Fibroblast of the conjunctiva (primary cell): ENCODE measurements around the gene CLDN16.

Source experiments
- DNase-seq: peaks from one replicate; pipeline ENCODE4 v3.0.0-alpha.2; 2010; ENCODE audit warnings: low read depth

CLDN16 gene, protein sequence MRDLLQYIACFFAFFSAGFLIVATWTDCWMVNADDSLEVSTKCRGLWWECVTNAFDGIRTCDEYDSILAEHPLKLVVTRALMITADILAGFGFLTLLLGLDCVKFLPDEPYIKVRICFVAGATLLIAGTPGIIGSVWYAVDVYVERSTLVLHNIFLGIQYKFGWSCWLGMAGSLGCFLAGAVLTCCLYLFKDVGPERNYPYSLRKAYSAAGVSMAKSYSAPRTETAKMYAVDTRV

GRCh38 chr3:190387578-190388213 lies at the start of gene CLDN16:
Gene CLDN16 (plus strand): TSS chr3:190388163. CDS start chr3:190388330, 167 bp downstream.
- DNase-seq = no peak

- no peak for DNase-seq
Measured at GRCh38 chr3:190338717-190339116, 49.2 kb upstream of the CLDN16 start.

GRCh38 chr3:190339130-190339529 lies 48.8 kb upstream of the CLDN16 start:
- no peak for DNase-seq

DNA sequence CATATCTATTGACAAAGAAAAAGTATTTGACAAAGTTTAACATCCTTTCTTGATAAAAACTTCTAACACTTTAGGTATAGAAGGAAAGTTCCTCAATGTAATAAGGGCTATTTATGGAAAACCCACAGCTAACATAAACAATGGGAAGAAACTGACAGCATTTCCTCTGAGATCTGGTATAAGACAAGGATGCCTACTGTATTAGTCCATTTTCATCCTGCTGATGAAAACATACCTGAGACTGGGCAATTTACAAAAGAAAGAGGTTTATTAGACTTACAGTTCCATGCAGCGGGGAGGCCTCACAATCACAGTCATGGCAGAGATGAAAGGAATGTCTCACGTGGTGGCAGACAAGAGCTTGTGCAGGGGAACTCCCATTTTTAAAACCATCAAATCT lies 47.9 kb upstream of the CLDN16 start:
- DNase-seq = no peak

GRCh38 chr3:190345027-190345821 lies 42.7 kb upstream of the CLDN16 start:
- peak; percentile 55 for DNase-seq

DNA sequence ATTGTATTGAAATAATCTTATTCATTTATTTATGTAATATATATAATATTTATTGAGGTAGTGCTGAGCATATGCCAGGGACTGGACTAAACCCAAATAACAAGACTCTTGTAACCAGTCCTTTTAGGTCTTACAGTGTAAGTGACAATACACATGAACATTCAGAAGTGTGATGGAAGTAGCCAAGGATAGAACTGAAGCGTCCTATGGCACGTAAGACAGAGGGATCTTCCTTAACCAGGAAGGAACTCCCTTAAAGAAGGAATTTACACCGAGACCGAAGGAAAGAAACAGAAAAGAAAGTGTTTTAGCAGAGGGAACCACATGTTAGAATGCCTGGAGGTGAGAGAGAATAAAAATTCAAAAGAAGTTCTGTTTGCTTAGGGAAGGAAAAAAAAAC lies 42.1 kb upstream of the CLDN16 start:
- DNase-seq = no peak

- no peak for DNase-seq
Measured at GRCh38 chr3:190346541-190346940, 41.4 kb upstream of the CLDN16 start.

DNA sequence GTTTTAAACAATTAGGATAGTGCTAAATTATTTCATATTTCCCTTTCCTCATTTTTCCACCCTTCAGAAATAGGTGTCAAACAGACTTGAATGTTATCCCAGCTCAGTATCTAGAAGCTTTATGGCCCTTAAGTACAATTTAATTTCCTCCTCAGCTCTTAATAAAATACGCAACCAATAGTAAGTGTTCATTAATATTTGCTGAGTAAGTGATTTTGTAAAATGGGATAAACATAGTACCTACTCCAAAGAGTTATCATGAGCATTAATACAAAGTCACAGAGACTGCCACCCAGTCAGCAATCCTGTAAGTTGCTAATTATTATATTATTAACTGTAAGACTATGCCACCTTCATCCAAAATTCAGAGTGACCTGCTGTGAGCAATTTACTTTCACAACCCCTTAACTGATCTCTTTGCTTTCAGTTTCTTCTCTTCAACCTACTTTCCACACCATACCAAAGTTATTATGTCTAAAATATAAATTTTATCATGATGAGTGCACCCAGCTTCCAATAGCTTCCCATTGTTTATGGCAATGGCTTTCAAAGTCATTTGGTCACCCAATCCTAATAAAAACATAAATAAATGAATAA lies 35.0 kb upstream of the CLDN16 start:
- no peak for DNase-seq

- DNase-seq = no peak
Measured at GRCh38 chr3:190356246-190356645, 31.7 kb upstream of the CLDN16 start.

GRCh38 chr3:190357468-190357867 lies 30.5 kb upstream of the CLDN16 start:
- no peak for DNase-seq

GRCh38 chr3:190359813-190360212 lies 28.1 kb upstream of the CLDN16 start:
- DNase-seq = no peak

DNA sequence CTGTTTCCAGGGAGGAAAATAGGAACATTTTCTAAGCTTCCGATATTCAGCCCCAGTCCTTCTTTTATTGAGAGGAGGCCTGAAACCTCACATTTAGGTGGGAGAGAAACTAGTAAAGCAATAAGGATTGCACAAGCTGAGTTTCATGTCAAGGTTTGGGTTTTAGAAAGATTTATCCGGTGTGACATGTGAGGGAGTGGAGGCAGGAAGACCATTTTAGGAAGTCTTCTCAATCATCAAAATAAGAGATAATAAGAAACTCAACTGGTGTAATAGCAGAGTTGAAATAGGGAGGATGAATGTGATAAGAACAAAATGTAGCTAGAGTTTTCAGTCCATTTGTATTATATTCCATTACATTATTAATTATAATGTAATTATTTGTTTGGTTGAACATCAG lies 27.7 kb upstream of the CLDN16 start:
- DNase-seq = no peak

- no peak for DNase-seq
Measured at GRCh38 chr3:190361791-190362190, 26.2 kb upstream of the CLDN16 start.

DNA sequence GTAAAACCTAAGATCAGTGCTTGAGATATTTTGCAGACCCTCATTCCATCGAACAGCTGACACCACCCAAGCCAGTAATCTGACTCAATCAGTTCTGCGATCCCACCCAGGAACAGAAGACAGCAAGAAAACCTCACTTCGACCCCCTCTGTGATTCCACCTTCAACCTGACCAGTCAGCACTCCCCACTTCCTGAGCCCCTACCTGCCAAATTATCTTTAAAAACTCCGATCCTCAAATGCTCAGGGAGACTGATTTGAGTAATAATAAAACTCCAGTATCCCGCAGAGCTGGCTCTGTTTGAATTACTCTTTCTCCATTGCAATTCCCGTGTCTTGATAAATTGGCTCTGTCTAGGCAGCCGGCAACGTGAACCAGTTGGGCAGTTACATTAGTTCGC lies 25.7 kb upstream of the CLDN16 start:
- DNase-seq = no peak

DNA sequence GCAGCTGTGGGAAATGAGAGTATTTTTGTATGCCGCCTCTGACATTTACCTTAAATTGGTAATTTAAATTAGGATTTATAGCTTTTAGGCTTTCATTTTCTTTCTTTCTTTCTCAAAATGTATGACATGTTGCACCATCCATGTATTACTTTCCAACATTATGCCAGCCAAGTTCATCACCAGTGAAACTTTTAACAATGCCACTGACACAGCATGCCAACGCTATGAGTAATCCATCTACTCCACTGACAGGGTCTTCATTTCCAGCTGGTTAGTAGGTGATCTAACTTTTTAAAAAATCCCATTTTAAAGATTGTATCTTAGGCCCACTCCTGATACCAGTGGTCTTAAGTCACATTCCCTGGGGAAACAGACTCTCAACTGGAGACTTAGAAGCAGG lies 21.8 kb upstream of the CLDN16 start:
- no peak for DNase-seq

- no peak for DNase-seq
Measured at GRCh38 chr3:190368881-190369280, 19.1 kb upstream of the CLDN16 start.

DNA sequence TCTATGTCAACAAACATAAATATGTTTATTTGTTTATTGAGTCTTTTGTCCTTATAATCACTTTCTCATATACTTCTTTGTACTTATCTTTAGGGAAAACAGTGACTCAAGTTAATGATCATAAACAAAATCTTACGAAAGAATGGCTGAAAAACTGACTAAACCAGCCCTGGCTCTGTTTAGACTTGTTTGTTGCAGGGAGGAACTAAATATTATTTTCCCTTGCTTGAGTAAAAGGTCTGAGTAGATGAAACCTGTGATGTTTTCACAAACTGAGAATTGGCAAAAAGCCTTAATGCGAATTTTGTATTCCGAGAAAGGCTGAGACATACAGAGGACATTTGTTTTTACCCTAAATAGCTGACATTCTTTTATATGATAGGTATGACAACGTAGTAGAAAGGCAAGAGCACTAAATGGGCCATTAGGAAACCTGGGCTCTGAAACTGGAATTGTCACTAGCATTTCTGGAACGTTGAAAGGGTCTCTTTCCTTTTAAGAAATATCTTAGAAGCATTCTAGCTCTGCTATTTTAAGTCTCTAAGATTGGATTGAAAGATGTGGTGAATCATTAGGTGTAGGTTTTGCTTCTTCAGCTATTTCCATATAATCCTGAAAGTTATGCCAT lies 18.2 kb upstream of the CLDN16 start:
- DNase-seq = no peak

GRCh38 chr3:190370369-190370768 lies 17.6 kb upstream of the CLDN16 start:
- no peak for DNase-seq

DNA sequence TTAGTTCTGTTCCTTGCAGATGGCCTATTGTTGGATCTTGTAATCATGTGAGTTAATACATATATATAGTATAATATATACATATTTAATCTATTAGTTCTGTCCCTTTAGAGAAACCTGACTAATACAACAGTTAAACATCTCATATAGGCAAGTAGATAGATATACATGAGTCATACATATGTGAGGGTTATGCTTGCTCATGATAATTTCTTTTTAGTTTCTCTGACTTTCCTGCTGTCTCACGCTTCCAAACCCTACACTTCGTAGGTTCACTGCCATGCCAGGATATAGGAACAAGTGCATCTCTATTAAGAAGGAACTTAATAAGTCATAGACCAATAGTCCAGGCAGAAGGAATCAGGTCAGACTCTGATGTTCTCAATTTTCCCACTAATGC lies 16.8 kb upstream of the CLDN16 start:
- DNase-seq = no peak

GRCh38 chr3:190375246-190375645 lies 12.7 kb upstream of the CLDN16 start:
- no peak for DNase-seq

- DNase-seq = no peak
Measured at GRCh38 chr3:190375671-190376070, 12.3 kb upstream of the CLDN16 start.

GRCh38 chr3:190378240-190378891 lies 9.6 kb upstream of the CLDN16 start:
- DNase-seq = peak; percentile 92
